OCI-LY1 (cell line): ENCODE data around the gene BMP7.
A peak's percentile ranks its signal among the peaks of the same experiment; 100 is the strongest.

ENCODE experiments used
- H2AFZ ChIP-seq: fragments of 200-600 bp; sonication (generic), shearing (Covaris generic); 2 replicates; pipeline ENCODE4 v1.6.0; 2014; ENCODE audit warnings: antibody characterized with exemption, mild to moderate bottlenecking, low read length
- H3F3A ChIP-seq: fragments of 200-600 bp; sonication (generic), shearing (Covaris generic); 2 replicates; pipeline ENCODE4 v1.6.0; 2014; ENCODE audit warnings: mild to moderate bottlenecking, antibody characterized with exemption, low read length, moderate library complexity; ENCODE audit not compliant: insufficient read depth
- H3K27ac ChIP-seq: fragments of 200-600 bp; sonication (generic); 2 replicates; pipeline ENCODE4 v1.5.1; 2014; ENCODE audit warnings: low read length, mixed run types, mild to moderate bottlenecking, low read depth; ENCODE audit not compliant: poor library complexity, severe bottlenecking
- H3K27me3 ChIP-seq: fragments of 200-600 bp; sonication (generic); 2 replicates; pipeline ENCODE4 v1.6.0; 2014; ENCODE audit warnings: antibody characterized with exemption, mild to moderate bottlenecking, low read length, moderate library complexity; ENCODE audit not compliant: insufficient read depth
- H3K36me3 ChIP-seq: fragments of 200-600 bp; sonication (generic); 2 replicates; pipeline ENCODE4 v1.6.1; 2014; ENCODE audit warnings: mild to moderate bottlenecking, antibody characterized with exemption, low read length, moderate library complexity, mixed read lengths; ENCODE audit not compliant: insufficient read depth
- H3K4me1 ChIP-seq: fragments of 200-600 bp; sonication (generic); 2 replicates; pipeline ENCODE4 v1.5.1; 2014; ENCODE audit warnings: mild to moderate bottlenecking, low read length, moderate library complexity; ENCODE audit not compliant: insufficient read depth, severe bottlenecking
- H3K4me2 ChIP-seq: fragments of 200-600 bp; sonication (generic), shearing (Covaris generic); 2 replicates; pipeline ENCODE4 v1.6.1; 2014; ENCODE audit warnings: low read length
- H3K4me3 ChIP-seq: fragments of 200-600 bp; sonication (generic); 2 replicates; pipeline ENCODE4 v1.5.1; 2014; ENCODE audit warnings: low read length, low read depth, mild to moderate bottlenecking, mixed read lengths; ENCODE audit not compliant: poor library complexity, severe bottlenecking
- H3K79me2 ChIP-seq: fragments of 200-600 bp; shearing (Covaris generic); 2 replicates; pipeline ENCODE4 v1.6.1; 2016; ENCODE audit warnings: mixed run types, low read length, mixed read lengths; ENCODE audit not compliant: insufficient read depth
- H3K9ac ChIP-seq: fragments of 200-600 bp; sonication (generic), shearing (Covaris generic); 2 replicates; pipeline ENCODE4 v1.6.1; 2014; ENCODE audit warnings: mild to moderate bottlenecking, low read length, mixed read lengths
- H3K9me2 ChIP-seq: fragments of 200-600 bp; sonication (generic), shearing (Covaris generic); 2 replicates; pipeline ENCODE4 v1.6.1; 2014; ENCODE audit warnings: low read depth, mild to moderate bottlenecking, low read length, mixed read lengths
- H3K9me3 ChIP-seq: fragments of 200-600 bp; shearing (Covaris generic); 2 replicates; pipeline ENCODE4 v1.6.1; 2014; ENCODE audit warnings: low read length, mixed read lengths
- H4K20me1 ChIP-seq: fragments of 200-600 bp; sonication (generic), shearing (Covaris generic); 2 replicates; pipeline ENCODE4 v1.6.0; 2016; ENCODE audit warnings: mild to moderate bottlenecking, low read length; ENCODE audit not compliant: insufficient read depth
- EZH2 ChIP-seq: fragments of 200-600 bp; sonication (generic), shearing (Covaris generic); IDR thresholded peaks from 2 replicates; pipeline ENCODE4 v1.8.0; 2017; ENCODE audit warnings: borderline replicate concordance, mixed run types, mild to moderate bottlenecking, antibody characterized with exemption, low read length, moderate library complexity, mixed read lengths
- TF ChIP-seq, protein P1 (sequence below): fragments of 200-600 bp; sonication (generic), shearing (Covaris generic); IDR thresholded peaks from 2 replicates; pipeline ENCODE4 v1.5.1; 2017; ENCODE audit warnings: mild to moderate bottlenecking, antibody characterized with exemption, low read length, moderate library complexity, mixed read lengths

BMP7 gene

DNA sequence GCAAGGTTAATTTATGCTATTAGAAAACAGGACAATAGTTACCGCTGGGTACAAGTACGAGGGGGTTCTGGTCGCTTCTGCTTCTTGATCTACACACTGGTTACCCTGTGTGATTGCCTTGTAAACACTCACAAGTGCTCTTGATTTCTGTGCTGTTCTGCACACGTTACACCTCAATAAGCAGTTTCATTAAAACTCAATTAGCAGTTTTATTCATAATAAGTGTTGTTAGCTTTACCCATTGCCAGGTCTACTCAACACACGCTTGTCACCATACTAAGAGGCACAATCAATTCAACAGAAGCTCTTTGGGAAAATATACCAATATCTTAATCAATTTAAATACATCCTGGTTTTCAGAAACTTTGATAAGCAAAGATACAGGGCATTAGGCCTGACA is 20.4 kb downstream of the BMP7 start:
- no peak overlapping the region for H3K9ac ChIP-seq
- peaks cover 4% of the 10 kb centered on the region; the same call in 1 of the 2 replicates for H3K9me3 ChIP-seq
- no peak overlapping the region for H3K4me3 ChIP-seq
- peaks cover 87% of the 10 kb centered on the region for H3K36me3 ChIP-seq
- peak overlapping the region; percentile 63 for H3K27ac ChIP-seq
- peaks cover 98% of the 10 kb centered on the region for H3K79me2 ChIP-seq
- no peaks in the 10 kb centered on the region for H3K9me2 ChIP-seq
- H2AFZ ChIP-seq, result no peak overlapping the region
- no peaks in the 10 kb centered on the region for H3K27me3 ChIP-seq
- peaks cover 87% of the 10 kb centered on the region for H3K4me1 ChIP-seq
- H4K20me1 ChIP-seq, result no peaks in the 10 kb centered on the region
- H3F3A ChIP-seq, result no peaks in the 10 kb centered on the region
- H3K4me2 ChIP-seq, result no peak overlapping the region
- TF ChIP-seq EZH2, result no peak
- TF ChIP-seq, protein P1, sequence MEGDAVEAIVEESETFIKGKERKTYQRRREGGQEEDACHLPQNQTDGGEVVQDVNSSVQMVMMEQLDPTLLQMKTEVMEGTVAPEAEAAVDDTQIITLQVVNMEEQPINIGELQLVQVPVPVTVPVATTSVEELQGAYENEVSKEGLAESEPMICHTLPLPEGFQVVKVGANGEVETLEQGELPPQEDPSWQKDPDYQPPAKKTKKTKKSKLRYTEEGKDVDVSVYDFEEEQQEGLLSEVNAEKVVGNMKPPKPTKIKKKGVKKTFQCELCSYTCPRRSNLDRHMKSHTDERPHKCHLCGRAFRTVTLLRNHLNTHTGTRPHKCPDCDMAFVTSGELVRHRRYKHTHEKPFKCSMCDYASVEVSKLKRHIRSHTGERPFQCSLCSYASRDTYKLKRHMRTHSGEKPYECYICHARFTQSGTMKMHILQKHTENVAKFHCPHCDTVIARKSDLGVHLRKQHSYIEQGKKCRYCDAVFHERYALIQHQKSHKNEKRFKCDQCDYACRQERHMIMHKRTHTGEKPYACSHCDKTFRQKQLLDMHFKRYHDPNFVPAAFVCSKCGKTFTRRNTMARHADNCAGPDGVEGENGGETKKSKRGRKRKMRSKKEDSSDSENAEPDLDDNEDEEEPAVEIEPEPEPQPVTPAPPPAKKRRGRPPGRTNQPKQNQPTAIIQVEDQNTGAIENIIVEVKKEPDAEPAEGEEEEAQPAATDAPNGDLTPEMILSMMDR, result no peak

- peaks cover 77% of the 10 kb centered on the region for H3K4me1 ChIP-seq
- no peak overlapping the region; the same call in 1 of the 2 replicates for H3K9ac ChIP-seq
- H4K20me1 ChIP-seq, result no peaks in the 10 kb centered on the region
- no peaks in the 10 kb centered on the region for H3K27me3 ChIP-seq
- H3F3A ChIP-seq, result no peaks in the 10 kb centered on the region
- no peak for TF ChIP-seq EZH2
- TF ChIP-seq, protein P1, result peak; percentile 30; the same call in 1 of the 2 replicates
- H3K9me2 ChIP-seq, result no peaks in the 10 kb centered on the region
- H3K4me2 ChIP-seq, result peak overlapping the region; percentile 24
- H3K9me3 ChIP-seq, result peaks cover 5% of the 10 kb centered on the region; the same call in 1 of the 2 replicates
- peaks cover 93% of the 10 kb centered on the region for H3K36me3 ChIP-seq
- peak overlapping the region; percentile 63 for H3K27ac ChIP-seq
- H3K4me3 ChIP-seq, result no peak overlapping the region
- H3K79me2 ChIP-seq, result peaks cover 100% of the 10 kb centered on the region
- H2AFZ ChIP-seq, result no peak overlapping the region
Measured at GRCh38 chr20:57244627-57245214, 21.7 kb downstream of the BMP7 start.

- H4K20me1 ChIP-seq, result no peaks in the 10 kb centered on the region
- peaks cover 71% of the 10 kb centered on the region for H3K4me1 ChIP-seq
- no peak overlapping the region for H3K4me3 ChIP-seq
- no peak overlapping the region; the same call in 1 of the 2 replicates for H3K9ac ChIP-seq
- peak overlapping the region; percentile 63 for H3K27ac ChIP-seq
- no peak overlapping the region for H2AFZ ChIP-seq
- H3K36me3 ChIP-seq, result peaks cover 93% of the 10 kb centered on the region
- H3K4me2 ChIP-seq, result peak overlapping the region; percentile 24; the same call in 1 of the 2 replicates
- H3K9me2 ChIP-seq, result no peaks in the 10 kb centered on the region
- H3K27me3 ChIP-seq, result no peaks in the 10 kb centered on the region
- TF ChIP-seq EZH2, result no peak
- TF ChIP-seq, protein P1, result no peak
- peaks cover 100% of the 10 kb centered on the region for H3K79me2 ChIP-seq
- H3F3A ChIP-seq, result no peaks in the 10 kb centered on the region
- H3K9me3 ChIP-seq, result peaks cover 5% of the 10 kb centered on the region; the same call in 1 of the 2 replicates
Measured at GRCh38 chr20:57244221-57244585, 22.2 kb downstream of the BMP7 start.
